HEK293 (cell line): ENCODE measurements around the gene DLG2.

Experiments
- ZNF221 ChIP-seq: fragments of 450-650 bp; formaldehyde crosslinking; IDR thresholded peaks from 2 replicates; pipeline ENCODE4 v1.5.1; 2017; ENCODE audit warnings: missing biosample characterization, missing genetic modification characterization, borderline replicate concordance
- ZNF398 ChIP-seq: fragments of 450-650 bp; formaldehyde crosslinking; IDR thresholded peaks from 2 replicates; pipeline ENCODE4 v1.5.1; 2017; ENCODE audit warnings: missing biosample characterization, missing genetic modification characterization
- ZNF501 ChIP-seq: fragments of 450-650 bp; formaldehyde crosslinking; IDR thresholded peaks from 2 replicates; pipeline ENCODE4 v1.5.1; 2016; ENCODE audit warnings: missing biosample characterization, missing genetic modification characterization
- ZNF701 ChIP-seq: fragments of 450-650 bp; formaldehyde crosslinking; IDR thresholded peaks from 2 replicates; pipeline ENCODE4 v1.5.1; 2016; ENCODE audit warnings: missing biosample characterization, missing genetic modification characterization
- TF ChIP-seq, protein P1 (sequence below): fragments of 450-650 bp; formaldehyde crosslinking; IDR thresholded peaks from 2 replicates; pipeline ENCODE4 v1.5.1; 2016; ENCODE audit warnings: missing biosample characterization, missing genetic modification characterization
- TF ChIP-seq, protein P2 (sequence below): fragments of 450-650 bp; formaldehyde crosslinking; IDR thresholded peaks from 2 replicates; pipeline ENCODE4 v1.5.1; 2016; ENCODE audit warnings: missing biosample characterization, missing genetic modification characterization

- TF ChIP-seq, protein P1, sequence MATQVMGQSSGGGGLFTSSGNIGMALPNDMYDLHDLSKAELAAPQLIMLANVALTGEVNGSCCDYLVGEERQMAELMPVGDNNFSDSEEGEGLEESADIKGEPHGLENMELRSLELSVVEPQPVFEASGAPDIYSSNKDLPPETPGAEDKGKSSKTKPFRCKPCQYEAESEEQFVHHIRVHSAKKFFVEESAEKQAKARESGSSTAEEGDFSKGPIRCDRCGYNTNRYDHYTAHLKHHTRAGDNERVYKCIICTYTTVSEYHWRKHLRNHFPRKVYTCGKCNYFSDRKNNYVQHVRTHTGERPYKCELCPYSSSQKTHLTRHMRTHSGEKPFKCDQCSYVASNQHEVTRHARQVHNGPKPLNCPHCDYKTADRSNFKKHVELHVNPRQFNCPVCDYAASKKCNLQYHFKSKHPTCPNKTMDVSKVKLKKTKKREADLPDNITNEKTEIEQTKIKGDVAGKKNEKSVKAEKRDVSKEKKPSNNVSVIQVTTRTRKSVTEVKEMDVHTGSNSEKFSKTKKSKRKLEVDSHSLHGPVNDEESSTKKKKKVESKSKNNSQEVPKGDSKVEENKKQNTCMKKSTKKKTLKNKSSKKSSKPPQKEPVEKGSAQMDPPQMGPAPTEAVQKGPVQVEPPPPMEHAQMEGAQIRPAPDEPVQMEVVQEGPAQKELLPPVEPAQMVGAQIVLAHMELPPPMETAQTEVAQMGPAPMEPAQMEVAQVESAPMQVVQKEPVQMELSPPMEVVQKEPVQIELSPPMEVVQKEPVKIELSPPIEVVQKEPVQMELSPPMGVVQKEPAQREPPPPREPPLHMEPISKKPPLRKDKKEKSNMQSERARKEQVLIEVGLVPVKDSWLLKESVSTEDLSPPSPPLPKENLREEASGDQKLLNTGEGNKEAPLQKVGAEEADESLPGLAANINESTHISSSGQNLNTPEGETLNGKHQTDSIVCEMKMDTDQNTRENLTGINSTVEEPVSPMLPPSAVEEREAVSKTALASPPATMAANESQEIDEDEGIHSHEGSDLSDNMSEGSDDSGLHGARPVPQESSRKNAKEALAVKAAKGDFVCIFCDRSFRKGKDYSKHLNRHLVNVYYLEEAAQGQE (tag by site-specific recombination): no peak
- TF ChIP-seq, protein P2, sequence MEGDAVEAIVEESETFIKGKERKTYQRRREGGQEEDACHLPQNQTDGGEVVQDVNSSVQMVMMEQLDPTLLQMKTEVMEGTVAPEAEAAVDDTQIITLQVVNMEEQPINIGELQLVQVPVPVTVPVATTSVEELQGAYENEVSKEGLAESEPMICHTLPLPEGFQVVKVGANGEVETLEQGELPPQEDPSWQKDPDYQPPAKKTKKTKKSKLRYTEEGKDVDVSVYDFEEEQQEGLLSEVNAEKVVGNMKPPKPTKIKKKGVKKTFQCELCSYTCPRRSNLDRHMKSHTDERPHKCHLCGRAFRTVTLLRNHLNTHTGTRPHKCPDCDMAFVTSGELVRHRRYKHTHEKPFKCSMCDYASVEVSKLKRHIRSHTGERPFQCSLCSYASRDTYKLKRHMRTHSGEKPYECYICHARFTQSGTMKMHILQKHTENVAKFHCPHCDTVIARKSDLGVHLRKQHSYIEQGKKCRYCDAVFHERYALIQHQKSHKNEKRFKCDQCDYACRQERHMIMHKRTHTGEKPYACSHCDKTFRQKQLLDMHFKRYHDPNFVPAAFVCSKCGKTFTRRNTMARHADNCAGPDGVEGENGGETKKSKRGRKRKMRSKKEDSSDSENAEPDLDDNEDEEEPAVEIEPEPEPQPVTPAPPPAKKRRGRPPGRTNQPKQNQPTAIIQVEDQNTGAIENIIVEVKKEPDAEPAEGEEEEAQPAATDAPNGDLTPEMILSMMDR (tag by site-specific recombination): no peak
- no peak for TF ChIP-seq ZNF398
- TF ChIP-seq ZNF221 (tag by site-specific recombination): no peak
- TF ChIP-seq ZNF501 (tag by site-specific recombination): no peak
- no peak for TF ChIP-seq ZNF701 (tag by site-specific recombination)
Measured at GRCh38 chr11:85276332-85276731, 350.8 kb downstream of the DLG2 start.
